ENCODE data around the gene ZBTB5. TPM values are rescaled to one million over a fixed set of nuclear protein-coding genes. Genes with fewer than 3 reads are reported as not detected.

The ZBTB5 gene
- total RNA-seq = 12.3 and 16.7 TPM in 2 replicates

GRCh38 chr9:37465249-37466036, at the start of gene ZBTB5:
TSS of gene ZBTB5 (minus strand) at chr9:37465450. CDS start at chr9:37442551, 22,899 bp downstream.

GRCh38 chr9:37485389-37486255, 20.4 kb upstream of the ZBTB5 start, which contains the start of gene POLR1E:
TSS of gene POLR1E (plus strand) at chr9:37485948. CDS start at chr9:37486048, 100 bp downstream.

GRCh38 chr9:37422289-37423104, 42.8 kb downstream of the ZBTB5 start, which contains the start of gene GRHPR:
TSS of gene GRHPR (plus strand) at chr9:37422696. CDS start at chr9:37422751, 55 bp downstream.

Other genes with a start within 250 kb of the ZBTB5 start
- gene GRHPR, start 42.8 kb downstream of the ZBTB5 start, total RNA-seq = 151 and 195 TPM in 2 replicates
- 26.8 and 28.2 TPM in 2 replicates for gene POLR1E, start 20.5 kb upstream of the ZBTB5 start, total RNA-seq
- 22.2 and 23.2 TPM in 2 replicates for gene FBXO10, start 110.9 kb upstream of the ZBTB5 start, total RNA-seq
- gene TOMM5, start 127.1 kb upstream of the ZBTB5 start, total RNA-seq = 40.2 and 46.2 TPM in 2 replicates
- gene FRMPD1, start 185.5 kb upstream of the ZBTB5 start, total RNA-seq = not detected in 2 replicates